AG08396 (cell line): Measurements from ENCODE around the gene A2ML1.
"Not testable (repeated sequence)": the region's sequence is repeated elsewhere in the genome, so short reads cannot be mapped to it uniquely, and the experiment has no call there.

Source experiments
- DNase-seq: peaks from one replicate; pipeline ENCODE4 v3.0.0; 2012; ENCODE audit warnings: low spot score, mixed read lengths

Gene A2ML1

DNA sequence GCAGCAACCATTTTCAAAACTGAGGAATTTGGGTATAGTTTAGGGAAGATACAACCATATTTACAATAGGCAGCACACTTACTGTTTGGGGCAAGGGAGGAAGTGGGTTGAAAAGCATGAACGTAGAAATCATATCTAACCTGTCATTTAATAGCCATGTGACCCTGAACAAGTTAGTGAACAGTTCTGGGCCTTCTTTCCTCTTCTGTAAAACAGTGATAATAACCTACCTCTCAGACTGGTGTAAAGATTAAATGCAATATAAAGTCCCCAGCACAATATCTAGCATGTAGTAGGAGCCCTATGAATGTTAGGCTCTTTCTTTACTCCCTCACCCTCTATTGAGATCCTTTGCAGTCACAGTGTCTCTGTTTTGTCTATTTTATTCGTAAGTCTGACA is 33.5 kb downstream of the A2ML1 start:
- no peak for DNase-seq

DNA sequence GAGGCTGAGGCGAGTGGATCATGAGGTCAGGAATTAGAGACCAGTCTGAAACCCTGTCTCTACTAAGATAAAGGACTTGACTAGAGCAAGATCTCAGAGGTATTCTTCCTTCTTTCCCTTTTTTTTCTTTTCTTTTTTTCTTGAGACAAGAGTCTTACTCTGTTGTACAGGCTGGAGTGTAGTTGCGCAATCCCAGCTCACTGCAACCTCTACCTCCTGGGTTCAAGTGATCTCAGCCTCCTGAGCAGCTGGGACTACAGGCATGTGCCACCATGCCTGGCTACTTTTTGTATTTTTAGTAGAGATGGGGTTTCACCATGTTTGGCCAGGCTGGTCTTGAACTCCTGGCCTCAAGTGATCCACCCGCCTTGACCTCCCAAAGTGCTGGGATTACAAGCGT is 37.0 kb downstream of the A2ML1 start:
- not testable (repeated sequence) for DNase-seq

DNA sequence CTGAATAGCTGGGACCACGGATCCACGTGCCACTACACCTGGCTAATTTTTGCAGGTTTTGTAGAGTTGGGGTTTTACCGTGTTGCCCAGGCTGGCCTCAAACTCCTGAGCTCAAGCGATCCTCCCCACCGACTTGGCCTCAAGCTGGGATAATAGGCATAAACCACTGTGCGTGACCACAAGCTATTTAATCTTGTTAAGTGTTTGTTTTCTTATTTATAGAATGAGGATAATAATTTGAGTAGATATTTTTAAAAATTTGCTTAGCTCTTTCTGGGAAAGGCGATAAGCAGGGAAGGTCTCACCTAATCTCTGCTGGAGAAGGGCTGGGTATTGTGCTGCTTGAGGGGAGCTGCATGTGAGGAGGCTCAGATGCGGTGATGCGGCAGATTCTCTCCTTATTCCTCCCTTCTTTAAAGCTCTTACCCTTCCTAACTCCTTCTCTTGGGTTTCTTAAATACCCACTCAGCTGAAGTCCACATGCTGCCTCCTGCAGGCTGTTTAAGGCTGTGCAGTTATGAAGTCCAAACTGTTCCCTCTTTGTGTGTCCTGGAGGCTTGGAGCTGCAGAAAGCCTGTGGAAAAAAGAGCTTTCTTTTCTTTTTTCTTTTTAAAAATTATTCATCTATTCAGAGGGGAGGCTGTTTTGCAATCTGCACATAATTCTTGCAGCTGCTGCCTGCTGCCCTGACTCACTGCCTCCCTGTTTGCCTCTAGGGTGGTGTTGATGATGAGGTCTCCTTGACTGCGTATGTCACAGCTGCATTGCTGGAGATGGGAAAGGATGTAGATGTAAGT is 37.9 kb downstream of the A2ML1 start:
- peak; percentile 33 for DNase-seq

DNA sequence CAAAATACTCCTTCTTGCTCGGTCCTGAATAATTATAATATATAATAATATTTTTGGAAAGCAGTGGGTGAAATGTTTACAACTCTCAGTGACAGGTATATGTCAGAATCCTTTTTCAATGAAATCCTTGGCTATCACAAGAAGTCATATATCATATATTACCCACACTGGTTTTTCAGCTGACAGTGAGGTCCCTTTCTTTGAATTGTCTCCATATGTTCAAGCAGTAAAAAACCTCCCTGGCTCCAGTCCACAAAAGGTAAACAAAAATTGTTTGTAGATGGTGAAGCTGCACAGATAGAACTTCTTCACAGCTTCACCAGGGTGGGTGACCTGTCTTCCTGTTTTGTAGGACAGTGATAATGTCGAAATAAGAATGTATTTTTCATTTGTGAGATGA is 44.0 kb downstream of the A2ML1 start:
- no peak for DNase-seq

DNA sequence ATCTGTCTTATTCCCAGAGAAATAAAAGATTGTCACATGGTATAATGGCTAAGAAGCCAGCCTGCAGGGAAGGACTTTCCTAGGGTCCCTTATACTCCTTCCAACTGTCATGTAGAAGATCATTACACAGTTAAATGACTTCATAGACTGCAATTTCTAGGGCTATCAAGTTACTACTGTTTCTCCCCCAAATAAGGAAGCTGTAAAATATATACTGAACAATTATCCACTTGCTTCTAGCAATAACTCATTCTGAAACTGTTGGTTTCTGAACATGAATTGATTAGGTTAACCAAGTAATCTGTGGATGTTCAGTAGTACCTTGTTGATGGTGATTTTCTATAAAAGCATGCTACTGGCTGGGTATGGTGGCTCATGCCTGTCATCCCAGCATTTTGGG is 44.6 kb downstream of the A2ML1 start:
- DNase-seq: no peak

DNA sequence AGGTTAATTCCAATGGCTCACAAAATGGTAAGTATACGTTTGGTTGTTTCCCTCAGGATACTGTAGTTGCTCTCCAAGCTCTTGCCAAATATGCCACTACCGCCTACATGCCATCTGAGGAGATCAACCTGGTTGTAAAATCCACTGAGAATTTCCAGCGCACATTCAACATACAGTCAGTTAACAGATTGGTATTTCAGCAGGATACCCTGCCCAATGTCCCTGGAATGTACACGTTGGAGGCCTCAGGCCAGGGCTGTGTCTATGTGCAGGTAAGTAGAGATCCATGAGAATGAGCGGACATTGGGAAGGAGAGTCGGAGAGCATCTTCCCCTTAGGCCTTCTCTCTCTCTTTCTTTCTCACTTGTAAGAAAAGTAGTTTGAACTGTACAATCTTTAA is 45.4 kb downstream of the A2ML1 start:
- DNase-seq: no peak

DNA sequence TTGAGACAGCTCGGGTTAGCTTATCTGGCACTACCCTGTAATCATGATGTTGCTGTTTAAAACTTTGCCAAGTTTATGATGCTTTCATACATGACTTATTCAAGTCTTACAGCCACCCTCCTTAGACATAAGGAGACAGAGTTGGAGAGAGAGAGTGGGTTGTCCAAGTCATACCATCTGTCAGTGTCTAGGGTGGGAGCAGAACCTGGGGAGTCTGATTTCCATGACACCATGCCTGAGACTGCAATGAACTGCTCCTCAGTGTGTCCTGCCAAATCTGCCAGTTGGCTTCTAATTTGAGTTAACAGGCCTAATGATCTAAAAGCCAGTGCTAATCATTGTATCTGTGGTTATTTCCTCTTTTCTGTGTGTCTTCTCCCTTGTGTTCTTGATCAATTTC is 48.2 kb downstream of the A2ML1 start:
- DNase-seq: no peak

DNA sequence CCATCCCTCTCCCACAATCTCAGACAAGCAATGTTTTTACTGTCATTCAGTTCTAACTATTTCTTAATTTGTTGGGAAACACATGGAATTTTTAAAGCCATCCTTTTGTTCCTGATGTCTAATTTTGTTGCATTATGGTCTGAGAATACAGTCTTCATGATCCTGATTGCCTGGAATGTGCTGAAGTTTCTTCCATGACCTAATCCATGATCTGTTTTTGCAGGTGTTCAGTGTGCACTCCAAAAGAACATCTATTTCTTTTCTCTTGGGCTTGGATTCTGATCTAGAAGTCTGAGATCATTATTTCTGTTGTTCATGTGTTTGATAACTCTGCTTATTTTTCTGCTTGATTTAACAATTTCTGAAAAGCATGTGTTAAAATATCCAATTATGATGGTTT is 48.6 kb downstream of the A2ML1 start:
- no peak for DNase-seq

DNA sequence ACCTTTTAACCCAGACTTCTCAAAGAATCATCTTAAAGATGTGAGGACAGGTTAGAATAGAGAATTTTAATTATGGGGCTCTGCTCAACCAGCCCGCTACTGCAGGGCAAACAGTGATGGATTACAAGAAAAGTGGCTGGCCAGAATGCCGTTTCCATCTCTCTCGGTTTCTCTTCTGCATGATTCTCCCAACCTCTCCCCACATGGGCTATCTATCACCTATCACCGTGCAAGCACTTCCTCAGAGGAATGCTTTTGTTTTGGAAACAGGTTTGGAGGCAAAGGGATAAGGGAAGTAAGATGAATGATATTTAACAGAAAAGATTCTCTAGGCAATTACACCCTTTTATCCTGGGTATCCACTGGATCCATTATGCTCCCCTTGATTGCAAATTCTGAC is 54.5 kb downstream of the A2ML1 start:
- no peak for DNase-seq

DNA sequence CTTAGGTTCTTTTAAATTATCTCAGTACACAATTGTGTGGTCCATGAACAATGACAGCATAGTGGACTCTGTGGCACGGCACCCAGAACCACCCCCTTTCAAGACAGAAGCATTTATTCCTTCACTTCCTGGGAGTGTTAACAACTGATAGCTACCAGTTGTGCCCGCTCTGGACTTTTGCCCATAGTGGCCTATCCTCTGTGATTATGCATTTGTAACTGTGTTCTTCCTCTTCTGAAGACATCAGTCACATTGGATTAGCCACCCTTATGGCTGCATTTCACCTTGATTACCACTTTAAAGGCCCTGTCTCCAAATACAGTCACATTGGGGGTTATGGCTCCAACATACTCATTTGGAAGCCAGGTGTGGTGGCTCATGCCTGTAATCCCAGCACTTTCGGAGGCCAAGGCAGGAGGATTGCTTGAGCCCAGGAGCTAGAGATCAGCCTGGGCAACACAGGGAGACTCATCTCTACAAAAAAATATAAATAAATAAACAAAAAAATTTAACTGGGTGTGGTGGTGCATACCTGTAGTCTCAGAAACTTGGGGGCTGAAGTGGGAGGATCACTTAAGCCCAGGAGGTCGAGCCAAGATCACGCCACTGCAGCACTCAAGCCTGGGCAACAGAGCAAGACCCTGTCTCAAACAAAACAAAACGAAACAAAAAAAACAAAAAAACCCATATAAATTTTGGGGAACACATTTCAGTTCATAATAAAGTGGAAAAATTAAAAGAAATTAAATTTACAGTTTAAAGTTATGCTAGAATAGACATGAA is 64.3 kb downstream of the A2ML1 start:
- no peak for DNase-seq

DNA sequence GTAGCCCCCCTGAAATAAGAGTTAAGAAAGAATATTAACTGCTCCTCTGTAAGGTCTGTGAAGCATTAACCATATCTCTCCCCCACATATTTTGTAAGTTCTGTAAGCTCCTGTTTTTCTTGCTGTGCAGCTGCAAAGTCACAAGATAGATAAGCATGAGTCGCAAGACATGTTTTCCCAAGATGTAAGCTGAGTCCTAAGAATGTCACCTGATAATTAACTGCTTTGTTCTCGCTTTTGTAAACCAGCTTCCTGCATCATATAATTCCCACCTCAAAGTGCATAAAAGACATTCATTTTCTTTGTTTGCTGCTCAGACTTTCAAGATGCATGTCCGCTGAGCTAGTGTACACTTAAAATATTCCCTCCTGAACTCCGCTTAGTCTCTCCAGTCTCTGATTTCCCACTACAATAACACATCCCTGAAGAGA is 64.9 kb downstream of the A2ML1 start:
- DNase-seq: no peak

DNA sequence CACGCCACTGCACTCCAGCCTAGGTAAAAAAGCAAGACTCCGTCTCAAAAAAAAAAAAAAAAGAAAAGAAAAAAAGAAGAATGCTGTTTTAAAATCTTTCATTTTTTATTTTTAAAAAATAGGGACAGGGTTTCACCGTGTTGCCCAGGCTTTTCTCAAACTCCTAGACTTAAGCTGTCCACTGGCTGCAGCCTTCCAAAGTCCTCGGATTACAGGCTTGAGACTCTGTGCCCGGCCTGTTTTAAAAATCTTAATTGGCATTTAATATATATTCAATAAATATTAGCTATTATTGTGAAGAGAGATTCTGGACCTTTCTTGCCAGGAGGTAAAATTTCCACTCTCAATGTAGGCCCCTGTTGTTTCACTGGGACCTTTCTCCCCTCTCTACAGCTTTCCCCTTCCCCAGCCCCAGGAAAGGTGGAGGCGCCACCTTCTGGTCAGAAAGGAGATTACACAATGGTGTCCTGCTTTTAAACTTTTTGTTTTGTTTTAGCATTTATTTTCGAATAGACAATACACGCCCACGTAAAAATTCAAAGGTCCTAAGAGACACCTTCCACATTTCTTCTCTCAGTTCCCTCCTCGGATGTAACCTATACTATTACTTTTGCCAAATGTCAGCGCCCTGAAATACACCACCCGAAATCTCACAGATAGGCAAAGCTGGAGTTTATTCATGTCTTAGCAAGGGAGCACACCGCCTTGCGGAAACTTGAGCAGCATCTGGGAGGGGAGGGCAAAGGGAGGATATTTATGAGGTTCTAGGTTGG is 68.1 kb downstream of the A2ML1 start:
- peak; percentile 57 for DNase-seq

DNA sequence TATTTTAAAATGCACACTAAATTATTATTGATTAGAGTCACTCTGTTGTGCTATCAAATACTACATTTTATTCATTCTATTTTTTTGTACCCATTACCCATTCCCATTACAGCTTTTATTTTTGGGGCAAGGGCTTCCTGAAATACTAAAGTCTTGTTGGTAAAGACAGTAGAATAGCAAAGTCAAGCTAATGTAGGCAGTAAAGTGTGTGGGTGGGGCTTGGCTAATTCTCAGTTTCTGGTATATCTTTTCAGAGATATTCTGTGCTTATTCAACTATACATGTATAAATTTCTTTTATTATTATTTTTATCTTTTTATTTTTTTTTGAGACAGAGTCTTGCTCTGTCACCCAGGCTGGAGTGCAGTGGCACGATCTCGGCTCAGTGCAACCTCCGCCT is 69.6 kb downstream of the A2ML1 start:
- DNase-seq: no peak

DNA sequence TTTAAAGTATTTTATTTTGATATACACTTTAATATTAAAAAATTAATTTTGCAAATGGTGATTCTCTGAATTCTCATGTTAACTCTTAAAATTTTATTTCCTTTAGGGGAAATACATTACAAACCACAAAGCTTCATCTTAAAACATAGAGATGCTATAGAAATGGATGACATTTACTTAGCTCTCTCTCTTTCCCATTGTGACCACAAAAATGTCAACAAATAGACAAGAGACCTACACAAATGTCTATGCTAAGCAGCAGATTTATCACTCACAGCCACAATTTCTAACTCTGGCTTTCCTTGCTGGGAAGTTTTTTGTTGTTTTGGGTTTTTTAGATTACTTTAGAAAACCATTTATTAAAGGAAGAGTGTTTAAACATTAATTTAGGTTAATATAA is 72.0 kb downstream of the A2ML1 start:
- no peak for DNase-seq

DNA sequence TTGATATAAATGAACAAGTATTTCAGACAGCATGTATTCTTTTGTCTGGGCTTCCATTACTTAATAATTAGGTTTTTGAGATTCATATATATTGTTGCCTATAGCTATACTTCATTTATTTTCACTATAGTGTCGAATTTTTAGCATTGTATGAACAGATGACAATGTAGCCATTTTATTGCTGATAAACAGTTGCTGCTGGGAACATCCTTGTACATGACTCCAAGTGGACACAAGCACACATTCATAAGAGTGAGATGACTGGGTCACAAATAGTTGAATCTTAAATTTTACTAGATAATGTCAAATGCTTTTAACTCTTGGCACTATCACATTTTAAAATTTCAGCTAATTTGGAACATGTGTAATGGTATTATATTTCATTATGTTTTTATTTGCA is 72.6 kb downstream of the A2ML1 start:
- DNase-seq: no peak

DNA sequence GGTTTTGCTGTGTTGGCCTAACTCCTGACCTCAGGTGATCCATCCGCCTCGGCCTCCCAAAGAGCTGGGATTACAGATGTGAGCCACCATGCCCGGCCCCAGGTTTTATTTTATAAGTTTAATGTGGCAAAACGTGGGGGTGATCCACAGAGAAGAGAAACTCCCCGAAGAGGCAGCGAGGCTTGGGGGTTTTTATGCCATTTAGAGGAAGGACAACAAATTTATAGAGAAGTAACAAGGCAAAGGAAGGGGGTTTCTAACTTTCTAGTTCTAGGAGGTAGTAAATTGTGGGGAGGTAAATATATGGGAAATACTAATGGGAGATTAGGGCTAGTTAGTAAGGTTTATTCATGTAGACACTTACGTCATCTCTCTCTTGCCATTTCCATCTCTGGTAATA is 74.7 kb downstream of the A2ML1 start:
- no peak for DNase-seq

DNA sequence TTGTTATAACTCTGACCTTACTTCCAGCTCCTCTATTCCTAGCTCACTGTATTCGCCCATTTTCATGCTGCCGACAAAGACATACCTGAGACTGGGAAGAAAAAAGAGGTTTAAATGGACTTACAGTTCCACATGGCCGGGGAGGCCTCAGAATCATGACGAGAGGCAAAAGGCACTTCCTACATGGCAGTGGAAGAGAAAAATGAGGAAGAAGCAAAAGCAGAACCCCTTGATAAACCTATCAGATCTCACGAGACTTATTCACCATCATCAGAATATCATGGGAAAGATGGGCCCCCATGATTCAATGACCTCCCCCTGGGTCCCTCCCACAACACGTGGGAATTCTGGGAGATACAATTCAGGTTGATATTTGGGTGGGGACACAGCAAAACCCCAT is 77.4 kb downstream of the A2ML1 start:
- DNase-seq: no peak

DNA sequence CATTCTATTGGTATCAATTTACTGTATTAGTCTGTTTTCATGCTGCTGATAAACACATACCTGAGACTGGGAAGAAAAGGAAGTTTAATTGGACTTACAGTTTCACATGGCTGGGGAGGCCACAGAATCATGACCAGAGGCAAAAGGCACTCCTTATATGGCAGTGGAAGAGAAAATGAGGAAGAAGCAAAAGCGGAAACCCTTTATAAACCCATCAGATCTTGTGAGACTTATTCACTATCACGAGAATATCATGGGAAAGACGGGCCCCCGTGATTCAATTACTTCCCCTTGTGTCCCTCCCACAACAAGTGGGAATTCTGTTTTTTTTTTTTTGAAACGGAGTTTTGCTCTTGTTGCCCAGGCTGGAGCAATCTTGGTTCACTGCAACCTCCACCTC is 80.3 kb downstream of the A2ML1 start:
- not testable (repeated sequence) for DNase-seq

DNA sequence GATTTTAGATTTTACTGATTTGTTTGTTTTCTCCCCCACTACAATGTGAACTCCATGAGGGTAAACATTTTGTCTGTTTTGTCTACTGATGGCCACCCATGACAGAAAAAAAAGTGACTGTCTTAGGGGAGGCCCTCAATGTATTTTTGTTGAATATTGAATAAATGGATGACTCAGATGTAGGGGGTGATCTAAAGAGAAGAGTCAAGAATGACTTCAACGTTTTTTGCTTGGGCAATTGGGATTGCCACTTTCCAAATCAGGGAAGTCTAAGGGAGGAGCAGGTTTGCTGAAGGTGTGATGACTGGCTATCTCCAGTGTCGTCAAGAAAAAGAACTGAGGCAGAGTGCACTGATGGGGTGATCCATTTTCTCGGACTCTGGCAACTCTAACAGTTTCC is 81.2 kb downstream of the A2ML1 start:
- no peak for DNase-seq

DNA sequence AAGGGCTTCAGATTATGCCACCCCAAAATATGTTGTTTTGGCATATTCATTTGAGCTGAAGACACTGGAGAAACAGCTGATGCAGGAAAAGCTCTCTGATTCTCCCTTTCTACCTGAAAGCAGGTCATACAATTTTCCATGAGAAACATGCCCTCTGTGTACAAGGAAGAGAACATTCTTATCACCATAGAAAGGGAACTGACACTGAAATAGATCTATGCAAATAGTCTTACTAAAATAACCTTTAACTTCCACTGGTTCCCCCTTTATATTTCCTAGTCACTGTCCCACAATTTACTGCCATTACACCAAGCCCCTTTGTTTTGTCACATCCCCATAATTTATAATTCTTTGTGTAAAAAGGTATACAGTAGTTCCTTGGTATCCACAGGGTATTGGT is 82.2 kb downstream of the A2ML1 start:
- DNase-seq: no peak

DNA sequence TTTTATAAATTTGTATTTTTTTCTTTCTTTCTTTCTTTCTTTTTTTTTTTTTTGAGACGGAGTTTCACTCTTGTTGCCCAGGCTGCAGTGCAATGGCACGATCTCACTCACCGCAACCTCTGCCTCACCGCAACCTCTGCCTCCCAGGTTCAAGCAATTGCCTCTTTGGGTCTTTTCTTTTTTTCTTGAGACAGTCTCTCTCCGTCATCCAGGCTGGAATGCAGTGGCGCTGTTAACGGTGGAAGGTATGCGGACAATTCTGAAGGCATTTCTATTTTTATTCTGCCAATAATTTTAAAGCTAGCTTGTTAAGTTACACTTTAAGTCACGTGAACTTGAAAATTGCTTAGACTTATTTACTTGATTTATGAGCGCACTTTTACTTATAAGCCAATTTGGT is 83.1 kb downstream of the A2ML1 start:
- DNase-seq: no peak

DNA sequence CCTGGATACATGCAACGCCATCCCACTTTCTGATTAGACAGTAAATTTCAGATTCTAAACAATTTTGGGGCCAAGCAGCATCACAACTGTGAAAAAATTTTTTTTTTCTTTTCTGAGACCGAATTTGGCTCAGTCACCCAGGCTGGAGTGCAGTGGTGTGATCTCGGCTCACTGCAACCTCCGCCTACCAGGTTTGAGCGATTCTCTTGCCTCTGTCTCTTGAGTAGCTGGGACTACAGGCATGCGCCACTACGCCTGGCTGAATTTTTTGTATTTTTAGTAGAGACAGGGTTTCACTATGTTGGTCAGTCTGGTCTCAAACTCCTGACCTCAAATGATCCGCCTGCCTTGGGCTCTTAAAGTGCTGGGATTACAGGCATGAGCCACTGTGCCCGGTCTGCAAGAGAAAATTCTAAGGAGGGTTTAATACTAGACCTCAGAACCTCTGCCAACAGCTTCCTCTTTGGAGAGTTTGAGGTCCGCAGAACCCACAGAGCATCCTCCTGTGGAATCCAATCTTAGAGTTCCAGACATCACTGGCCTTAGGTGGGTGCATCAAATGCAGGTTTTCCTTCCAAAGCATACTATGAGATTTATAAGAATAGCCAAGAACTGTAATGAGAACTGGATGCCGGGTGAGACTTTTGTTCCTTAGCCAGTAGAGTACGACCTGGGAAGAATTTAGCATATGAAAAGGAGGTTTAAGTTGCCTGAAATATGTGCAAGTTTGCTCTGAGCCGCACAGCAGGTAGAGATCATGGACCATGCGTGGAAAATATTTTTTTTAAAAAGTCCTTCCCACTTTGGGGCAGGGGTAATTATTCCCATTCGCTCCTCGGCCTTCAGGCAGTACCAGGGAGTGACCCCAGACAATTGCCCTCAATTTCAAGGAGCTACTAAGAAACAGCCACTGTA is 84.1 kb downstream of the A2ML1 start:
- no peak for DNase-seq
